ENCODE measurements around the gene KCNMB1.

Gene KCNMB1

GRCh38 chr5:170388818-170389549 is at the start of gene KCNMB1:
Gene KCNMB1, minus strand, starts transcription at chr5:170389367. Its CDS starts 3,920 bp downstream, at chr5:170385447.
- Histone ChIP-seq H3K9me3 (ENCODE audit: control insufficient read depth, insufficient read depth, low read length) (no peaks in the 10 kb centered on the region), H3K27me3 (ENCODE audit: control insufficient read depth, low read length) (peaks cover 41% of the 10 kb centered on the region), H4K20me1 (ENCODE audit: control insufficient read depth, insufficient read depth, low read depth, low read length) (no peaks in the 10 kb centered on the region), H3F3A (ENCODE audit: control insufficient read depth, insufficient read depth) (no peaks in the 10 kb centered on the region), H3K4me3 (ENCODE audit: low read length) (no peak within 1 kb of the TSS), H3K4me2 (ENCODE audit: low read length) (no peak within 1 kb of the TSS), H3K79me2 (ENCODE audit: control insufficient read depth, low read length) (no peaks in the 10 kb centered on the region), H3K9me2 (replicated peaks; ENCODE audit: control insufficient read depth, low read length) (no peaks in the 10 kb centered on the region), H3K4me1 (ENCODE audit: control insufficient read depth, low read length) (no peaks in the 10 kb centered on the region), H3K27ac (ENCODE audit: low read depth, low read length) (no peak within 1 kb of the TSS), H3K36me3 (ENCODE audit: control insufficient read depth, low read length) (no peaks in the 10 kb centered on the region)
- TF ChIP-seq EZH2phosphoT487 (IDR thresholded peaks at IDR 0.05; ENCODE audit: borderline replicate concordance, low read length) = no peak
- TF ChIP-seq CTCF (IDR thresholded peaks at IDR 0.05; ENCODE audit: low read depth, low read length, poor library complexity, severe bottlenecking) = no peak

GRCh38 chr5:170438581-170438980 is 49.4 kb upstream of the KCNMB1 start:
- Histone ChIP-seq H3K9me2 (replicated peaks; ENCODE audit: control insufficient read depth, low read length) (no peaks in the 10 kb centered on the region), H3K4me2 (ENCODE audit: low read length) (no peak overlapping the region), H3K36me3 (ENCODE audit: control insufficient read depth, low read length) (no peaks in the 10 kb centered on the region), H4K20me1 (ENCODE audit: control insufficient read depth, insufficient read depth, low read depth, low read length) (no peaks in the 10 kb centered on the region), H3F3A (ENCODE audit: control insufficient read depth, insufficient read depth) (no peaks in the 10 kb centered on the region), H3K27me3 (ENCODE audit: control insufficient read depth, low read length) (no peaks in the 10 kb centered on the region), H3K4me3 (ENCODE audit: low read length) (no peak overlapping the region), H3K9me3 (ENCODE audit: control insufficient read depth, insufficient read depth, low read length) (no peaks in the 10 kb centered on the region), H3K4me1 (ENCODE audit: control insufficient read depth, low read length) (no peaks in the 10 kb centered on the region), H3K79me2 (ENCODE audit: control insufficient read depth, low read length) (no peaks in the 10 kb centered on the region), H3K27ac (ENCODE audit: low read depth, low read length) (no peak overlapping the region)
- TF ChIP-seq EZH2phosphoT487 (IDR thresholded peaks at IDR 0.05; ENCODE audit: borderline replicate concordance, low read length) (no peak), CTCF (IDR thresholded peaks at IDR 0.05; ENCODE audit: low read depth, low read length, poor library complexity, severe bottlenecking) (no peak)

- H3K4me2 ChIP-seq (ENCODE audit: low read length) = no peak overlapping the region
- no peaks in the 10 kb centered on the region for H4K20me1 ChIP-seq (ENCODE audit: control insufficient read depth, insufficient read depth, low read depth, low read length)
- no peaks in the 10 kb centered on the region for H3F3A ChIP-seq (ENCODE audit: control insufficient read depth, insufficient read depth)
- H3K36me3 ChIP-seq (ENCODE audit: control insufficient read depth, low read length) = no peaks in the 10 kb centered on the region
- H3K27me3 ChIP-seq (ENCODE audit: control insufficient read depth, low read length) = no peaks in the 10 kb centered on the region
- H3K4me1 ChIP-seq (ENCODE audit: control insufficient read depth, low read length) = no peaks in the 10 kb centered on the region
- no peak overlapping the region for H3K27ac ChIP-seq (ENCODE audit: low read depth, low read length)
- no peak for TF ChIP-seq CTCF (IDR thresholded peaks at IDR 0.05; ENCODE audit: low read depth, low read length, poor library complexity, severe bottlenecking)
- TF ChIP-seq EZH2phosphoT487 (IDR thresholded peaks at IDR 0.05; ENCODE audit: borderline replicate concordance, low read length) = no peak
- no peak overlapping the region for H3K4me3 ChIP-seq (ENCODE audit: low read length)
- H3K9me2 ChIP-seq (replicated peaks; ENCODE audit: control insufficient read depth, low read length) = no peaks in the 10 kb centered on the region
- no peaks in the 10 kb centered on the region for H3K79me2 ChIP-seq (ENCODE audit: control insufficient read depth, low read length)
- no peaks in the 10 kb centered on the region for H3K9me3 ChIP-seq (ENCODE audit: control insufficient read depth, insufficient read depth, low read length)
These were observed 48.6 kb upstream of the KCNMB1 start for GRCh38 chr5:170437621-170438375.
